ENCODE results near the gene C17orf107. TPM values are rescaled to one million over a fixed set of nuclear protein-coding genes. Genes with fewer than 3 reads are reported as not detected.

Gene C17orf107
- total and polyA plus RNA-seq, 2 of the 13 experiments (the other 11 are each of a cell fraction or from before 2014, with no cell fraction given): 0.20 to 0.59 TPM

DNA sequence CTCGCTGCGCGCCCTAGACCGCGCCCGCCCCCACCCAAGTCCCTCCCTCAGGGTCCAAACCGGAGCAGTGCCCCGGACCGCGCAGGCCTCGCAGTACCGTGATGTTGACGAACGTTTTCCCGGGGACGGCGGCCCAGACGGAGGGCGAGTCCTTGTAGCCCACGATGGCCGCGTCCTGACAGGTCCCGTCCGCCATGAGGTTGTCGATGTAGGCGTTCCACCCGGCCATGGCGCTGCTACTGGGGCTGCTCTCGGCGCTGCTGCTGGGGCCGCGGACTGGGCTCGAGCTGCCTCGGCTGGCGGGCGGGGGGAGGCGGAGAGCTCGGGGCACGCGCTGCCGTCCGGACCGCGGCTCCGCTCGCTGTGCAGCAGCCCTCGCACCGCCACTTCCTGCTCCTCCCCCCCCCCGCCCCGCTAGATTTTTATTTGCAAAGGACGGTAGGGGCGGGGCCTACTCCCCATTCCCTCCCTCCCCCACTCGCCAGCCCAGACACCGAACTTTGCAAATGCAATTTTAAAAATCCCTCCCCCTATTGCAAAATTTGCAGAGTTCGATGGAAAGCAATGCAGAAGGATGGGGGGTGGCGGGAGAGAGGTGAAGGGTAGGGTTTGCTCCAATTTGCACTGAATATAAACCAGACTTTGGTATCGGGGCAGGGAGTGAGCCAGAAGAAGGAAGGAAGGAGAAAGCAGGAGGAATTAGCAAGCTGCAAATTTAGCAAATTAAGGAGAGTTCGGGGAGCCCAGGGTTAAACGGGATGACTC, 49.0 kb downstream of the C17orf107 start, which contains the start of gene PFN1 (continued):
- TF ChIP-seq, protein P1, sequence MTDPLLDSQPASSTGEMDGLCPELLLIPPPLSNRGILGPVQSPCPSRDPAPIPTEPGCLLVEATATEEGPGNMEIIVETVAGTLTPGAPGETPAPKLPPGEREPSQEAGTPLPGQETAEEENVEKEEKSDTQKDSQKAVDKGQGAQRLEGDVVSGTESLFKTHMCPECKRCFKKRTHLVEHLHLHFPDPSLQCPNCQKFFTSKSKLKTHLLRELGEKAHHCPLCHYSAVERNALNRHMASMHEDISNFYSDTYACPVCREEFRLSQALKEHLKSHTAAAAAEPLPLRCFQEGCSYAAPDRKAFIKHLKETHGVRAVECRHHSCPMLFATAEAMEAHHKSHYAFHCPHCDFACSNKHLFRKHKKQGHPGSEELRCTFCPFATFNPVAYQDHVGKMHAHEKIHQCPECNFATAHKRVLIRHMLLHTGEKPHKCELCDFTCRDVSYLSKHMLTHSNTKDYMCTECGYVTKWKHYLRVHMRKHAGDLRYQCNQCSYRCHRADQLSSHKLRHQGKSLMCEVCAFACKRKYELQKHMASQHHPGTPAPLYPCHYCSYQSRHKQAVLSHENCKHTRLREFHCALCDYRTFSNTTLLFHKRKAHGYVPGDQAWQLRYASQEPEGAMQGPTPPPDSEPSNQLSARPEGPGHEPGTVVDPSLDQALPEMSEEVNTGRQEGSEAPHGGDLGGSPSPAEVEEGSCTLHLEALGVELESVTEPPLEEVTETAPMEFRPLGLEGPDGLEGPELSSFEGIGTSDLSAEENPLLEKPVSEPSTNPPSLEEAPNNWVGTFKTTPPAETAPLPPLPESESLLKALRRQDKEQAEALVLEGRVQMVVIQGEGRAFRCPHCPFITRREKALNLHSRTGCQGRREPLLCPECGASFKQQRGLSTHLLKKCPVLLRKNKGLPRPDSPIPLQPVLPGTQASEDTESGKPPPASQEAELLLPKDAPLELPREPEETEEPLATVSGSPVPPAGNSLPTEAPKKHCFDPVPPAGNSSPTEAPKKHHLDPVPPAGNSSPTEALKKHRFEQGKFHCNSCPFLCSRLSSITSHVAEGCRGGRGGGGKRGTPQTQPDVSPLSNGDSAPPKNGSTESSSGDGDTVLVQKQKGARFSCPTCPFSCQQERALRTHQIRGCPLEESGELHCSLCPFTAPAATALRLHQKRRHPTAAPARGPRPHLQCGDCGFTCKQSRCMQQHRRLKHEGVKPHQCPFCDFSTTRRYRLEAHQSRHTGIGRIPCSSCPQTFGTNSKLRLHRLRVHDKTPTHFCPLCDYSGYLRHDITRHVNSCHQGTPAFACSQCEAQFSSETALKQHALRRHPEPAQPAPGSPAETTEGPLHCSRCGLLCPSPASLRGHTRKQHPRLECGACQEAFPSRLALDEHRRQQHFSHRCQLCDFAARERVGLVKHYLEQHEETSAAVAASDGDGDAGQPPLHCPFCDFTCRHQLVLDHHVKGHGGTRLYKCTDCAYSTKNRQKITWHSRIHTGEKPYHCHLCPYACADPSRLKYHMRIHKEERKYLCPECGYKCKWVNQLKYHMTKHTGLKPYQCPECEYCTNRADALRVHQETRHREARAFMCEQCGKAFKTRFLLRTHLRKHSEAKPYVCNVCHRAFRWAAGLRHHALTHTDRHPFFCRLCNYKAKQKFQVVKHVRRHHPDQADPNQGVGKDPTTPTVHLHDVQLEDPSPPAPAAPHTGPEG (CRISPR knock-in tag; IDR thresholded peaks at IDR 0.05): no peak
- no peak for TF ChIP-seq ZNF792 (CRISPR knock-in tag; IDR thresholded peaks at IDR 0.05)
- TF ChIP-seq, protein P2, sequence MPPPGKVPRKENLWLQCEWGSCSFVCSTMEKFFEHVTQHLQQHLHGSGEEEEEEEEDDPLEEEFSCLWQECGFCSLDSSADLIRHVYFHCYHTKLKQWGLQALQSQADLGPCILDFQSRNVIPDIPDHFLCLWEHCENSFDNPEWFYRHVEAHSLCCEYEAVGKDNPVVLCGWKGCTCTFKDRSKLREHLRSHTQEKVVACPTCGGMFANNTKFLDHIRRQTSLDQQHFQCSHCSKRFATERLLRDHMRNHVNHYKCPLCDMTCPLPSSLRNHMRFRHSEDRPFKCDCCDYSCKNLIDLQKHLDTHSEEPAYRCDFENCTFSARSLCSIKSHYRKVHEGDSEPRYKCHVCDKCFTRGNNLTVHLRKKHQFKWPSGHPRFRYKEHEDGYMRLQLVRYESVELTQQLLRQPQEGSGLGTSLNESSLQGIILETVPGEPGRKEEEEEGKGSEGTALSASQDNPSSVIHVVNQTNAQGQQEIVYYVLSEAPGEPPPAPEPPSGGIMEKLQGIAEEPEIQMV (CRISPR knock-in tag; IDR thresholded peaks at IDR 0.05; ENCODE audit: low read depth): peak; percentile 42; the same call in 1 of the 2 replicates
- TF ChIP-seq ZNF577 (CRISPR knock-in tag; IDR thresholded peaks at IDR 0.05; ENCODE audit: borderline replicate concordance, low read depth): no peak
- TF ChIP-seq ZNF891 (CRISPR knock-in tag; IDR thresholded peaks at IDR 0.05): peak; percentile 75; the same call in 1 of the 2 replicates
- TF ChIP-seq ZNF766 (CRISPR knock-in tag; IDR thresholded peaks at IDR 0.05; ENCODE audit: borderline replicate concordance): peak; percentile 65; the same call in 1 of the 2 replicates
- no peak for TF ChIP-seq HDAC2 (CRISPR knock-in tag; IDR thresholded peaks at IDR 0.05)
- peak; percentile 87 for TF ChIP-seq RBFOX2 (IDR thresholded peaks at IDR 0.05; ENCODE audit: low read depth, low read length)
- 0 out of 2 replicates have a peak, but pooled peaks have one; percentile 14 for TF ChIP-seq ZNF780A (CRISPR knock-in tag; IDR thresholded peaks at IDR 0.05)
- TF ChIP-seq ZSCAN21 (CRISPR knock-in tag; IDR thresholded peaks at IDR 0.05; ENCODE audit: borderline replicate concordance): no peak; the same call in 1 of the 2 replicates
- peak; percentile 75 for TF ChIP-seq SKI (IDR thresholded peaks at IDR 0.05; ENCODE audit: partially characterized antibody)
- TF ChIP-seq, protein P3, sequence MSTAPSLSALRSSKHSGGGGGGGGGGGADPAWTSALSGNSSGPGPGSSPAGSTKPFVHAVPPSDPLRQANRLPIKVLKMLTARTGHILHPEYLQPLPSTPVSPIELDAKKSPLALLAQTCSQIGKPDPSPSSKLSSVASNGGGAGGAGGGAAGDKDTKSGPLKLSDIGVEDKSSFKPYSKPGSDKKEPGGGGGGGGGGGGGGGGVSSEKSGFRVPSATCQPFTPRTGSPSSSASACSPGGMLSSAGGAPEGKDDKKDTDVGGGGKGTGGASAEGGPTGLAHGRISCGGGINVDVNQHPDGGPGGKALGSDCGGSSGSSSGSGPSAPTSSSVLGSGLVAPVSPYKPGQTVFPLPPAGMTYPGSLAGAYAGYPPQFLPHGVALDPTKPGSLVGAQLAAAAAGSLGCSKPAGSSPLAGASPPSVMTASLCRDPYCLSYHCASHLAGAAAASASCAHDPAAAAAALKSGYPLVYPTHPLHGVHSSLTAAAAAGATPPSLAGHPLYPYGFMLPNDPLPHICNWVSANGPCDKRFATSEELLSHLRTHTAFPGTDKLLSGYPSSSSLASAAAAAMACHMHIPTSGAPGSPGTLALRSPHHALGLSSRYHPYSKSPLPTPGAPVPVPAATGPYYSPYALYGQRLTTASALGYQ (CRISPR knock-in tag; IDR thresholded peaks at IDR 0.05): 0 out of 2 replicates have a peak, but pooled peaks have one; percentile 17
- no peak for TF ChIP-seq CBX2 (IDR thresholded peaks at IDR 0.05; ENCODE audit: low read depth, low read length)
- TF ChIP-seq CBX2 (CRISPR knock-in tag; IDR thresholded peaks at IDR 0.05; ENCODE audit: low read depth): no peak
- no peak for TF ChIP-seq ZNF678 (CRISPR knock-in tag; IDR thresholded peaks at IDR 0.05)
- TF ChIP-seq NR2F1 (CRISPR knock-in tag; IDR thresholded peaks at IDR 0.05): no peak
- peak; percentile 38 for TF ChIP-seq AGO1 (IDR thresholded peaks at IDR 0.05; ENCODE audit: low read depth, low read length, poor library complexity, severe bottlenecking)
- no peak for TF ChIP-seq ZNF335 (CRISPR knock-in tag; IDR thresholded peaks at IDR 0.05)
- no peak for TF ChIP-seq ZNF432 (CRISPR knock-in tag; IDR thresholded peaks at IDR 0.05; ENCODE audit: borderline replicate concordance)
- TF ChIP-seq HCFC1 (IDR thresholded peaks at IDR 0.05; ENCODE audit: low read depth, low read length): no peak
- no peak; the same call in 1 of the 2 replicates for TF ChIP-seq WIZ (CRISPR knock-in tag; IDR thresholded peaks at IDR 0.05)

Measured in HepG2 (cell line).